ENCODE measurements around the gene HNF4A. TPM values are rescaled to one million over a fixed set of nuclear protein-coding genes. Genes with fewer than 3 reads are reported as not detected.

Gene HNF4A
- total RNA-seq, 1 experiment from 2014 or later, result 0.13 TPM

GRCh38 chr20:44461142-44461802 is 105.8 kb downstream of the HNF4A start:
- CTCF ChIA-PET, result interaction anchor here (0.6 to 0.7 kb wide), 5 partner anchors 24 to 208 kb away, joined by 3 to 6 read pairs (median 4); no protein-coding TSS in a partner anchor

GRCh38 chr20:44461803-44462174 is 106.3 kb downstream of the HNF4A start:
- no peak overlapping the region for H2AFZ ChIP-seq
- no peaks in the 10 kb centered on the region for H3F3A ChIP-seq (ENCODE audit: insufficient read depth, low read depth)
- H3K27me3 ChIP-seq (ENCODE audit: insufficient read depth, low read depth), result no peaks in the 10 kb centered on the region
- H3K4me2 ChIP-seq, result no peak overlapping the region
- DNase-seq, result no peak
- ChIA-PET CTCF (interaction anchor here (0.6 to 0.7 kb wide), 4 partner anchors 24 to 207 kb away, joined by 3 to 6 read pairs (median 4); no protein-coding TSS in a partner anchor), POLR2A (ENCODE audit: unreplicated experiment) (interaction anchor here (0.6 kb wide), 1 partner anchor 14 kb away, joined by 3 read pairs; the partner anchor contains the start of gene TTPAL)
- intact Hi-C loops (cut with micrococcal nuclease; ENCODE audit: unreplicated experiment), result loop anchor here (1.0 to 10.0 kb wide), 4 partner anchors 73 to 1017 kb away; partner anchors contain the start of gene FITM2
- no peak overlapping the region for H3K4me3 ChIP-seq
- H3K27ac ChIP-seq, result no peak overlapping the region
- no TSS peak for BruUV-seq (replicated peaks)
- no peaks in the 10 kb centered on the region for H4K20me1 ChIP-seq (ENCODE audit: insufficient read depth)
- no peaks in the 10 kb centered on the region for H3K9me3 ChIP-seq (ENCODE audit: insufficient read depth, low read depth)
- no peaks in the 10 kb centered on the region for H3K9me2 ChIP-seq (ENCODE audit: insufficient read depth)
- no peaks in the 10 kb centered on the region for H3K36me3 ChIP-seq (ENCODE audit: low read depth)
- no peaks in the 10 kb centered on the region for H3K79me2 ChIP-seq (ENCODE audit: low read depth)
- TF ChIP-seq EZH2 (IDR thresholded peaks at IDR 0.05; ENCODE audit: low read depth) (no peak), CTCF (conservative IDR thresholded peaks at IDR 0.05) (no peak)
- H3K4me1 ChIP-seq (replicated peaks; ENCODE audit: insufficient read depth), result no peaks in the 10 kb centered on the region

More at GRCh38 chr20:44461142-44461802, 105.8 kb downstream of the HNF4A start:
- no peaks in the 10 kb centered on the region for H3K9me2 ChIP-seq (ENCODE audit: insufficient read depth)
- H3K27me3 ChIP-seq (ENCODE audit: insufficient read depth, low read depth), result no peaks in the 10 kb centered on the region
- intact Hi-C loops (cut with micrococcal nuclease; ENCODE audit: unreplicated experiment), result loop anchor here (1.0 to 10.0 kb wide), 4 partner anchors 73 to 1016 kb away; partner anchors contain the start of gene FITM2
- 0 out of 2 replicates have a peak, but pooled peaks have one; percentile 26 for TF ChIP-seq CTCF (conservative IDR thresholded peaks at IDR 0.05)
- TF ChIP-seq EZH2 (IDR thresholded peaks at IDR 0.05; ENCODE audit: low read depth), result no peak
- H3K4me2 ChIP-seq, result no peak overlapping the region
- H3F3A ChIP-seq (ENCODE audit: insufficient read depth, low read depth), result no peaks in the 10 kb centered on the region
- no peaks in the 10 kb centered on the region for H3K36me3 ChIP-seq (ENCODE audit: low read depth)
- H3K4me1 ChIP-seq (replicated peaks; ENCODE audit: insufficient read depth), result no peaks in the 10 kb centered on the region
- no peaks in the 10 kb centered on the region for H3K9me3 ChIP-seq (ENCODE audit: insufficient read depth, low read depth)
- BruUV-seq (replicated peaks), result no TSS peak
- POLR2A ChIA-PET (ENCODE audit: unreplicated experiment), result no interaction called here
- H3K27ac ChIP-seq, result no peak overlapping the region
- no peak overlapping the region for H2AFZ ChIP-seq
- no peaks in the 10 kb centered on the region for H4K20me1 ChIP-seq (ENCODE audit: insufficient read depth)
- H3K79me2 ChIP-seq (ENCODE audit: low read depth), result no peaks in the 10 kb centered on the region
- DNase-seq, result no peak
- no peak overlapping the region for H3K4me3 ChIP-seq

- Histone ChIP-seq H3K79me2 (ENCODE audit: low read depth) (no peaks in the 10 kb centered on the region), H3K4me2 (no peak overlapping the region), H3K27ac (no peak overlapping the region), H3K4me3 (no peak overlapping the region), H3K9me2 (ENCODE audit: insufficient read depth) (no peaks in the 10 kb centered on the region), H3K27me3 (ENCODE audit: insufficient read depth, low read depth) (no peaks in the 10 kb centered on the region), H2AFZ (no peak overlapping the region), H3F3A (ENCODE audit: insufficient read depth, low read depth) (no peaks in the 10 kb centered on the region), H4K20me1 (ENCODE audit: insufficient read depth) (no peaks in the 10 kb centered on the region), H3K9me3 (ENCODE audit: insufficient read depth, low read depth) (no peaks in the 10 kb centered on the region), H3K4me1 (replicated peaks; ENCODE audit: insufficient read depth) (no peaks in the 10 kb centered on the region), H3K36me3 (ENCODE audit: low read depth) (no peaks in the 10 kb centered on the region)
- intact Hi-C loops (cut with micrococcal nuclease; ENCODE audit: unreplicated experiment), result loop anchor here (10.0 kb wide), 3 partner anchors 149 to 1019 kb away; partner anchors contain the start of gene FITM2
- ChIA-PET CTCF (no interaction called here), POLR2A (ENCODE audit: unreplicated experiment) (no interaction called here)
- BruUV-seq (replicated peaks), result no TSS peak
- no peak for DNase-seq
- TF ChIP-seq EZH2 (IDR thresholded peaks at IDR 0.05; ENCODE audit: low read depth) (no peak), CTCF (conservative IDR thresholded peaks at IDR 0.05) (no peak)
Measured at GRCh38 chr20:44463466-44463865, 108.0 kb downstream of the HNF4A start.

Measured in PC-9 (cell line).